Gastroesophageal sphincter (tissue), 3 donors: ENCODE data around the gene MOB3B.

Experiments
- CTCF ChIP-seq, 4 experiments: fragments of 200-600 bp in 2 of 4; fragments of 450-650 bp in 2 of 4; sonication (generic) in 1 of 4; IDR thresholded peaks; one replicate each; pipeline ENCODE4 v1.5.1; 2017 to 2019; ENCODE audit warnings: antibody characterized with exemption in 4 of 4, mild to moderate bottlenecking in 2 of 4, moderate library complexity in 2 of 4
- EP300 ChIP-seq: sonication (generic); formaldehyde crosslinking; IDR thresholded peaks from one replicate; pipeline ENCODE4 v1.6.1; 2017; ENCODE audit warnings: antibody characterized with exemption, mild to moderate bottlenecking
- POLR2A ChIP-seq, 2 donors: fragments of 450-650 bp; IDR thresholded peaks; one replicate each; pipeline ENCODE4 v1.6.1; 2017; ENCODE audit warnings: antibody characterized with exemption in 2 of 2, mild to moderate bottlenecking in 2 of 2, moderate library complexity in 1 of 2
- POLR2AphosphoS5 ChIP-seq: sonication (generic); formaldehyde crosslinking; IDR thresholded peaks from one replicate; pipeline ENCODE4 v1.6.1; 2017; ENCODE audit warnings: antibody characterized with exemption

GRCh38 chr9:27344776-27345175 is 184.8 kb downstream of the MOB3B start:
- TF ChIP-seq CTCF (IDR thresholded peaks at IDR 0.05) (no peak), POLR2A (IDR thresholded peaks at IDR 0.05) (no peak), EP300 (no peak), POLR2AphosphoS5 (no peak)
